ENCODE results near the gene NLRP13.

DNA sequence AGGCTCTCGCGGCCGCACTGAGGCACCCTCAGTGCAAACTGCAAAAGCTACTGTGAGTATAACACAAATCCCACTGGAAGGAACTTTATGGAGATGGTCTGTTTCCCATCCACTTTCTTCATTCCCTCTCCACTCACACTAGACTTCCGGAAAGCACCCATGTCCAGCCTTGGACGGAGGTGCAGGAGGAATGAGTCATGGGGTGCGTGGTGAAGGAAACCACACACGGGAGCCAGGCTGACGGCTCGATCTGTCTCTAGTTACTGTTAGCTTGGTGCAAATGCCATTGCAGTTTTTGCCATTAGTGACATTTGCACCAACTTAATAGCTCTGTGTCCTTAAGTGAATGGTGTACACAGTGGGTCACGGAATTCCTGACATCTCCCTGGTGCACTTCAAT is 30.1 kb upstream of the NLRP13 start:
- TF ChIP-seq POLR2AphosphoS5 (IDR thresholded peaks at IDR 0.05; ENCODE audit: borderline replicate concordance, low read depth, low read length) (no peak), EZH2 (IDR thresholded peaks at IDR 0.05) (no peak), FOXP2 (optimal IDR thresholded peaks at IDR 0.05; ENCODE audit: control extremely low read depth, extremely low read length, insufficient read depth) (no peak)

Measured in SK-N-MC (cell line).